Non-pigmented ciliary epithelial cell (primary cell): ENCODE data around the gene SEC11A.
"Not testable (repeated sequence)": the region's sequence is repeated elsewhere in the genome, so short reads cannot be mapped to it uniquely, and the experiment has no call there.

ENCODE experiments used
- DNase-seq: peaks from one replicate; pipeline ENCODE4 v3.0.0-alpha.2; 2010; ENCODE audit warnings: low read depth

The SEC11A gene

DNA sequence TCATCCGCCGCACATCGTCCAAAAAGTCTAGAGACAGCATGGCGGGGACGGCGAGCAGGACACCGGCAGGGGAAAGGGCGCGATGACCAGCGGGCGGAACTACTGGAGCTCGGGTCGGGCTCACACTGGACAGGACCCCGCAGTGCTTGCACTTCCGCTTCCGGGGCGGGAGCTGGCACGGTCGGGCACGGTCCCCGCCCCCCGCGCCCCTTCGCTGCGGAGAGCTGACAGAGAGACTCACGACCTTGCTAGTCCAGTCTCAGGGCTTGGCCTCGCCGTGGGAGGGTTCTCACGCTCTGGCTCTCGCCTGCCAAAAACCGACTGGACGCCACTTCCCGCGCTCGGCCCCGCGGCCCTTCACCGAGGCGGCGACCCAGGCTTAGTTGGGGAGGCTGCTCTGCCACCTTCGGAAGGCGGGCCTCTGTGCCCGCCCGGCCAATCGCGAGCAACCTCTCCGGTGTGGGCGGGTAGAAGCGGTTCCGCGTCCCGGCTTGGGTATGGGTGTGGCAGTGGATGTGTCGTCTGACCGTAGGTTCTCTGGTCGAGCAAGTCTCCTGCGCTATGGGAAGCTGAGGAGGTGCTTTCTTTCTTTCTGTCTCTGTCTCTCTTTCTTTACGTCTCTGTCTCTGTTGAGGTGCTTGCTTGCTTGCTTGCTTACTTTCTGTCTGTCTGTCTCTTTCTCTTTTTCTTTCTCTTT is at the start of gene SEC11A:
Gene SEC11A (minus strand): TSS at position 104 of the 697 bp plus-strand sequence. CDS start 64 bp downstream, at position 40.
- DNase-seq, result peak; percentile 65

GRCh38 chr15:84765675-84766074 is 49.7 kb upstream of the SEC11A start:
- no peak for DNase-seq

DNA sequence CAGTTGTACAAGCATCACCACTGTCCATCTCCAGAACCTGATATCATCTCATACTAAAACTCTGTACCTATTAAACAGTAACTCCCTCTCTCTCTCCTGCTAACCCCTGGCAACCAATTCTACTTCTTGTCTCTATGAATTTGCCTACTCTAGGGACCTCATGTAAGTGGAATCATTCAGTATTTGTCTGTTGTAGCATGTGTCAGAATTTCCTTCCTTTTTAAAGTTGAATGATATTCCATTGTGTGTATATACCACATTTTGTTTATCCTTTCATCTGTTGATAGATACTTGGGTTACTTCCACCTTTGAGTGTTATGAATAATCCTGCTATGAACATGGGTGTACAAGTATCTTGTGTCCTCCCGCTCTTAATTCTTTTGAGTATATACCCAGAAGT is 49.0 kb upstream of the SEC11A start:
- no peak for DNase-seq

DNA sequence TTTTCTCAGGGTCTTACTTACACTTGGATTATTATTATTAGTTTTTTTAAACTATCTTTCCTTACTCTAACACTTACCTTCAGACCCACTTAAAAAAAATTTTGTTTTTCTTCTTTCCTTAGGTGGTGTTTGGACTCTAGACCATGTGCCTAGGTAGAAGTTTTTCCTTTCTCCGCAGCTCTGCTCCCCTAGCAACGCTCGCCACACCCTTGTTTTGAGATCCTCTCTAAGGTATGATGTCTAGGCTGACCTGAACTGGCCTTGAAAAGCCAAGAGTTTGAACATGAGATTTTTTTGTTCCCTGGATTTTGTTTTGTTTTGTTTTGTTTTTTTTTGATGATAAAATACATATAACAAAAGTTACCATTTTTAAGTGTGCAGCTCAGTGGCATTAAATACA is 48.6 kb upstream of the SEC11A start:
- no peak for DNase-seq

DNA sequence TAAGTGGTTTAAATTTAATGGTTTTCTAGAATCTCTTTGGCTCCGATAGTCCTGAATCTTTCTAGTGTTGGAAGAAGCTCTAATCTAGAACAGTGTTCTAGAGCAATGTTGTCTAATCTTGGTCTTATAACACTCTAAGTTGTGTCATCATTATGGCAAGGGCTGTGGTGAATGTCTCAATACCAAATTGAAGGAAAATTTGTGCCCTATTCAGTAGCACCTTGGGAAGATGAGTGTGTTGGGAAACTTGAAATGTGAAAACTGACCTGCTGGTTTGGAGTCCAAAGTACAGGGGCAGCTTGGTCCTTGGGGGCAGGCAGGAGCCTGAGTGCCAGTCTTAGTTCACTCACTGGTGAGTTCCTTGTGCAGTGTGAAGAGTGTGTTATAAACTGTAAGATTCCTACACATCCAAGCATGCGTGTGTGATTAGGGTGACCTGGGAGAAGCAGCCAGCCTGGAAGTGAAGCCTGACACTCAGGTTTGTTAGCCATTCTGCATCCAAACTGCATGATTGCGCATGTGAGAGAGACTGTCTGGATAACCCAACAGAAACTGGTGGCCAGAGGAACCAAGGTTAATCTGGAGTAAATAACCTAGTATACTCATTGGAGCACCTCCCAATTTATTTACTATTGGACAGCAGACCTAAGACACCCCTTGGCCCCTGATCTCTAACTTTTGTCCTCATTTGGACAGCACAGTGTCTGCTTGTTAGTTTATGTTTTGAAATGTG is 47.1 kb upstream of the SEC11A start:
- no peak for DNase-seq

DNA sequence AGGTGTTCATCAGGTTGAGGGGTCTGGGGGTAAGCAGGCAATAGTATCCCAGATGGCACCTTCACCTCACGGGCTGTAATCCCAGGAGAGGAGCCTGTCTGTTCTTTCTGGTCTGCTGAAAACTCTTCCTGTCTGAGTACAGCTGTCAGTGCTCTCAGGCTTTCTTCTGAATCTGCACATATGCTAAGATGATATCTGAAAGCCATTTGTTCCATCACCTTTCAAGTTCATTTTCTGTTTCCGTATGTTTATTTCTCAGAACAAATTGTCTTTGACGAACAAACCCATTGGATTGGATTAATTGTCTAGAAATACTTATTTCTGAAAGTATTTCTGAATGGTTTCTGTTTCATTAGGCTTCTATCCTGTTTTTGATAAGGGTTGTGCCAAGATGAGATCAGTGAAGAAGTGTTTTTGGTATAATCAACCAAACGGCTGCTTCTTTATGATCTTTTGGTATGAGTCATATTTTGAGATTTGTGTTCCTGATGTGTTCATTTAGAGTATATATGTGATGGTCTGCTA is 45.7 kb upstream of the SEC11A start:
- DNase-seq, result no peak

DNA sequence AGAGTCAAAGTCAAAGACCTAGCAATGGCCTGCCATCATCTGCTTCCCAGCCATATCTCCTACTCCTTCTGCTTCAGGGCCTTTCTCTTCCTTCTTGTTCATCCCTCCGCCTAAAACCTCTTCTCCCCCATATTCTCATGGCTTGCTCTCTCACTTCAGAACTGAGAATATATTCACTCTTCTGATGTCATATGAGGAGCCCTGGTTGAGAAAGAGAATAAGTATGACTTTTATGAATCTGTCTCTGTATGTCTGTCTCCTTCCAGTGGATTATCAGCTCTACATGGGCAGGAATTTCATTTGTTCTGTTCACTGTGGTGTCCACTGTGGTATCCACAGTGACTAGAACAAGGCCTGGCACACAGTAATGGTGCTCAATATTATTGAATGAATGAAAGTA is 44.3 kb upstream of the SEC11A start:
- DNase-seq, result no peak

DNA sequence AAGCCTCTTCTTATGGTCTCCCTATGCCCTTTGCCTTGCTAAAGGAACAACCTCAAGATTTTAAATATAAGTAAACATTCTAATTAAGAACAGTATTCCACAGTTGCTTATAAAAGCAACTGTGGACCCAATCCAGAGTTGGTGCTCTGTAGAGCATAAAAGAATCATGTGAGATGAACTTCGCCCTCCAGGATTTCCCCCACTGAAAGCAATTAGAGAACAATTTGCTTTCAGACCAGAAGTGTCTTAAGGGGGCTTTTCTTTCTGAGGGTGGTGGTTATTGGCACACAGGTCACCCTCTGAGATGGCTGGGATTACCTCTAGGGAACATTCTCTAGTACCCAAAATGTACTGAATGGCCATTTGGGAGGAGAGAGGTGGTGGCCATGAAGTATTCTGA is 43.1 kb upstream of the SEC11A start:
- no peak for DNase-seq

DNA sequence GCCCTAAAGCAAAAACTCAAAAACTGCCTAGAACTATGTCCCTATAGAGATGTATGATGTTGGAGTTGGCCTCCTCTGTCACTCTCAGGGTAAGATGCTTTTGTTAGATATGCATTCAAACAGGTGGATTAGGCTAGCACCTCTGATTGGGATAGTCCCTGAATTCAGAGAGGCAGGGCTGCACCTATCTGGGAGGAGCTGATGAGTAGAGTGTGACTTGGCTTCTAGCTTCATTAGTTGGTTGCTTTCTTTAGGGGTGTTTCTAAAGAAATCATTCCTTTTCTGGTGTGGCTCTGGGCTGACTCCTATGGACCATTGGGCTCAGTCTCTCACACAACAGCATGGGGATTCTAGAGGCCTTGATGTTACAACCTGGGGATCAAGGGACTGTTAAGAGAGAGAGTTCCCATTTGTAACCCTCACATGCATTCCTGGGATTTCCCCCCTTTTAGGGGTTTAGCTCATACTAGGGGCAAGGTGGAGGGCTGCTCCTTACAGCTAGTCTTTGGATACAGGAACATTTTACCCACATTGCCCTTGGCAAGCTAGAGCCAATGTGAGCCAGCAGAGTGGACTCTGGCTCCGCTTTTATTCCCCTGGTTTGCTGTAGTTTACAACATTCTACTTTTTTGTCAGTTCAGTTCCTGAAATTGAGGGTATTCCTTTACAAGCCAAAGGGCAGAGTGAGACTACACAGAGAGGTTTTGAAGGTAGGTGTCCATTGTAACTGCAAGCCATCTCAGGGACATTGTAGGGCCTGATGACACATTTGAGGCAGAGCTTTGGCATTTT is 40.0 kb upstream of the SEC11A start:
- DNase-seq, result no peak

DNA sequence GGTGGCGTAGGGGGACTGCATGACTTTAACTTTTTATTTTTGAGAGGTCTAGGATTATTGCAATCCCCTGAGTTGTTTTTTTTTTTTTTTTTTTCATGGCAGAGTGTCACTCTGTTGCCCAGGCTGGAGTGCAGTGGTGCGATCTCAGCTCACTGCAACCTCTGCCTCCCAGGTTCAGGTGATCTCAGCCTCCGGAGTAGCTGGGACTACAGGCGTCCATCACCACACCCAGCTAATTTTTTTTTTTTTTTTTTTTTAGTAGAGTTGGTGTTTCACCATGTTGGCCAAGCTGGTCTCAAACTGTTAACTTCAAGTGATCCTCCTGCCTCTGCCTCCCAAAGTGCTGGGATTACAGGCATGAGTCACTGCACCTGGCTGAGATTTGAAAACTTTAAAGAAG is 39.0 kb upstream of the SEC11A start:
- DNase-seq, result not testable (repeated sequence)

- DNase-seq, result no peak
These were observed 36.8 kb upstream of the SEC11A start for GRCh38 chr15:84752700-84753099.

- no peak for DNase-seq
These were observed 36.3 kb upstream of the SEC11A start for GRCh38 chr15:84752195-84752594.

DNA sequence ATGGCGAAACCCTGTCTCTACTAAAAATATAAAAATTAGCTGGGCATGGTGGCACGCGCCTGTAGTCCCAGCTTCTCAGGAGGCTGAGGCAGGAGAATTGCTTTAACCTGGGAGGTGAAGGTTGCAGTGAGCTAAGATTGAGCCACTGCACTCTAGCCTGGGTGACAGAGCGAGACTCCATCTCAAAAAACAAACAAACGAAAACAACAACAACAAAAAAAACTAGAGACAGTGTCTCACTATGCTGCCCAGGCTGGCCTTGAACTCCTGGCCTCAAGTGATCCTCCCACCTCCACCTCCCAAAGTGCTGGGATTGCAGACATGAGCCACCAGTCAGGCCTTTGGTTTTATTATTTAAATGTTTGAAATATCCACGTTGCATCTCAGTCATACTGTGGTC is 35.8 kb upstream of the SEC11A start:
- DNase-seq, result not testable (repeated sequence)

- DNase-seq, result no peak
These were observed 34.7 kb upstream of the SEC11A start for GRCh38 chr15:84750583-84751092.

DNA sequence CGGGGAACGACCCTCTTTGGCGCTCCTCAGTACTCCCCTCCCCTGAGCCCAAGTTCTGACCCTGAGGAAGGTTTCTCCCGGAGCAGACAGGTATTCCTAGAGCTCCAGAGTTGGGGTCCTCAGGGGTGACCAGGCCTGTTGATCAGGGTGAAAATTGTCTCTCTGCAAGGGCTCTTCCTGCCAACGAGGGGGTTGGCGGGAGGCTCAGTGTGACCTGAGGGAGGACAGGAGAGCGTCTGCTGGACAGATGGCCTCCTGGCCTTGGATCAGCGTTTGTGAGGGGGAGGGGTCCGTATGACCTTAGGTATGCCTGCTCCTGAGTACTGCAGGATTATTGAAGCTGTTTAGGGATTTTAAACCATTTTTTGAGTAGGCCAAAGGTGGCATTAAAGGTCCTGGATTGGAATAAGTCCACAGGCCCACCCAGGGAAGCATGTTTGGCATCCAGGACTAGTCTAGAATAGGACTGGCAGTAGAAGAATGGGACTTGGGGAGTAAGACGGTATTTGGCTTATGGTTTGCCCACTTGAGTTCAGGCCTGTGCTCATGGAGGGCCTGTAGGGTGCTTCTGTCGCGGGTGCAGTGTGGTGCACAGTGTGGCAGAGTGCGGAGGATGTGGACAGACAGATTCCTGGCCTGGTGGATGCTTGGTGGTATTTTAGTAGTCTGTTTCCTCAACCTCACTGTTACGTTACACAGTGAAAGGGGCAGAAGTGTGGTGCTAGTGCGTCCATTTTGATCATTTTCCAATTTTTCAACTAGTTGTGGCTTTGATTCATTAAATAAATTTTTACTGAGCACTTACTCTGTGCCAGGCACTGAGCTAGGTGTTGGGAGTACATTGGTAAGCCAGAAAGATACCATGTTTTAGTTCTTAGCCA is 33.4 kb upstream of the SEC11A start:
- DNase-seq, result no peak

- DNase-seq, result no peak
These were observed 32.6 kb upstream of the SEC11A start, which contains the start of gene ZNF592 for GRCh38 chr15:84748274-84749110. Gene ZNF592 (plus strand): TSS chr15:84748592. CDS start chr15:84782676, 34,084 bp downstream.

DNA sequence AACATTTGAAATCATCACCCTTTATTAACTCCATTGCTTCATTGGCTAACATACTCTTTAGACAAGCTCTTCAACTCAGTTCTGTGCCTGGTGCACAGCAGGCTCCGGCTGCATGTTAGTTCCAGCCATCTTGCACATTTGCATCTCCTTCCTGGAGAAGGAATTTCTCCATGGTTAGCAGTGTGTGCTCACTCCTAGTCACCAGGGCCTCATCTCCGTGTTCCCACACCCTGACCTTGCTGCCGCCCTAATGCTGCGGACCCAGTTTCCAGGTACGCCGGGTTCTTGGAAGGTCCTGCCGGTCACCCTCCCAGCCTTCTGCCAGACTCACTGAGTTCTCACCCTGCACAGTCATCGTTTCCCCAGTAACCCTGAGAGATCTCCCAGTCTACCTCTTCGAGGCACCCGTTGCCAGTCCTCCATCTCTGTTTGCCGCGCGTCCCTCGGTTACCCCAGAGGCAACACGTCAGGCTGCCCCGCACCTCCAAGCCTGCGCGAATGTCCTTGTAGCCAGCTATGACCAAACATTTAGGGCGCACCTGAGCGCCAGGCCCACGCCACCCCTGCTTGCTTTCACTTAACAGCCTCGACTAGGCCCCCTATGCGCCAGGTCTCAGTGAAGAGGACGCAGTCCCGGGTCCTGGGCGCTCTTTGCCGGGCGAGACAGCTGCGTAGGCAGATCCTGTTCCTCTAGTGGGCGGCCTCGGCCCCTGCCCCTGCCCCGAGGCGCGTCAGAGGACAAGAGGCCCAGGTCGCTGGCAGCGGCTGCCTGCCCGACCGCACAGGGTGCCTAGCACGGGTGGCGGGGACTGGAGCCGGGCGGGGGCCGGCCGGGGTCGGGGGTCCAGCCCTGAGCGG is 31.7 kb upstream of the SEC11A start:
- DNase-seq, result no peak

DNA sequence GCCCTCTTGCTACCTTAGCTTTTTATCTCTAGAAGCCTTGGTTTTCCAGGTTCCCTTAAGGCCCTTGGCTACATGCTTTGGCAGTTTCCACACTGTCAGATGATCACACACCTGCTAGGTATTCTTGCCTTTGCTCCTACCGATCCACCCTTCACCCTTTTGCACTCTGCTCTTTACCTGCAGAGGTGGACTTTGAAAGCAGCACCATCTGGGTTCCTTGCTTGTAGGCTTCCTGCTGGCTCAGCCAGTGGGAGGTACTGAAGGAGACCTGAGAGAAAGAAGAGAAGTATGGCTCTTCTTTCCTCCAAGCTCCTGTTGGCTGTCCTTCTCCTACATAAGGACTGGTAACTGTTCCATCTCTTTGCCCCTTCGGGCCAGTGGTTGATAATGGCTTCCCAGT is 25.2 kb upstream of the SEC11A start:
- DNase-seq, result no peak

DNA sequence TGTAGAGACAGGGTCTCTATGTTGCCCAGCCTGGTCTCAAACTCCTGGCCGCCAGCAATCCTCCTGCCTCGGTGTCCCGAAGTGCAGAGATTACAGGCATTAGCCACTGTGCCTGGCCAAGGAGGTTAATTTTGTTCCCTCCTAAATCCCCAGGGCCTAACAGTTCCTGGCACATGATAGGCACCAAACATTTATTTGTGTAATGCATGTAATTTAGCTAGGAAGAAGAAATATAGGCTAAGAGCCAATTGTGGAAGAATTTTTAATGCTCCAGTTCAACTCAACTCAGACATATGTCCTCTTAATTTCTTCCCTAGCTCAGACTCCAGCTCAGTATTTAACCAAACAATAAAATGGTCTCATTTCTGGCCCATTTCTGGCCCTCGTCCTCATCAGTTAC is 24.8 kb upstream of the SEC11A start:
- DNase-seq, result no peak
